AG09319 (cell line): ENCODE measurements around the gene JAM3.

Source experiments
- DNase-seq: peaks from one replicate; pipeline ENCODE4 v3.0.0-alpha.2; 2010; ENCODE audit warnings: low read depth; ENCODE audit errors: extremely low read depth
- TF ChIP-seq, protein P1 (sequence below): IDR thresholded peaks from 2 replicates; pipeline ENCODE4 v1.5.1; 2011; ENCODE audit warnings: low read depth, mild to moderate bottlenecking, inconsistent platforms, low read length, moderate library complexity

JAM3 gene

DNA sequence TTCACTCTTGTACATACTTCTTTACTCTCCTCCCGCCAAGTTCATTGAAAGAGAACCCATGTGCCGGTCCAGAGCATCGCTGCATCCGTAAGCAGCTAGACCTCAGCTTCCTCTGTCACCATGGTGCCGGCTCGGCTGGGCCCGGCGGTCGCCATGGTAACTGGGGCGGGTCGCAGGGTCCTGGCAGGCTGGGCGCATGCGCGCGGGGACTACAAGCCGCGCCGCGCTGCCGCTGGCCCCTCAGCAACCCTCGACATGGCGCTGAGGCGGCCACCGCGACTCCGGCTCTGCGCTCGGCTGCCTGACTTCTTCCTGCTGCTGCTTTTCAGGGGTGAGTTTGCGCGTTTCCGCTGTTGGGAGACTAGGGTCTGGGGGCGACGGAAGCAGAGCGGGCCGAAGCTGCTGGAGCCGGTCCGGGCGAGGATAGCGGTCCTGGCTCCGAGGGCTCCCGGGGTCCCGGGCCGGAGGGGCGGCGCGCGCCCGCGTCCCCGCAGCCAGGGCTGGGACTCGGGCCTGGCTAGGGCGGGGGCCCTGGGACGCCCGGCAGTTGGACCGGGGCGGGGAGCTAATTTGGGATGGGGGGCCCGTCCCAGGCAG lies at the start of gene JAM3:
Gene JAM3, plus strand, starts transcription at position 244 of the 597 bp plus-strand sequence. Its CDS starts 12 bp downstream, at position 256.
- TF ChIP-seq, protein P1, sequence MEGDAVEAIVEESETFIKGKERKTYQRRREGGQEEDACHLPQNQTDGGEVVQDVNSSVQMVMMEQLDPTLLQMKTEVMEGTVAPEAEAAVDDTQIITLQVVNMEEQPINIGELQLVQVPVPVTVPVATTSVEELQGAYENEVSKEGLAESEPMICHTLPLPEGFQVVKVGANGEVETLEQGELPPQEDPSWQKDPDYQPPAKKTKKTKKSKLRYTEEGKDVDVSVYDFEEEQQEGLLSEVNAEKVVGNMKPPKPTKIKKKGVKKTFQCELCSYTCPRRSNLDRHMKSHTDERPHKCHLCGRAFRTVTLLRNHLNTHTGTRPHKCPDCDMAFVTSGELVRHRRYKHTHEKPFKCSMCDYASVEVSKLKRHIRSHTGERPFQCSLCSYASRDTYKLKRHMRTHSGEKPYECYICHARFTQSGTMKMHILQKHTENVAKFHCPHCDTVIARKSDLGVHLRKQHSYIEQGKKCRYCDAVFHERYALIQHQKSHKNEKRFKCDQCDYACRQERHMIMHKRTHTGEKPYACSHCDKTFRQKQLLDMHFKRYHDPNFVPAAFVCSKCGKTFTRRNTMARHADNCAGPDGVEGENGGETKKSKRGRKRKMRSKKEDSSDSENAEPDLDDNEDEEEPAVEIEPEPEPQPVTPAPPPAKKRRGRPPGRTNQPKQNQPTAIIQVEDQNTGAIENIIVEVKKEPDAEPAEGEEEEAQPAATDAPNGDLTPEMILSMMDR = no peak
- DNase-seq = peak; percentile 86

DNA sequence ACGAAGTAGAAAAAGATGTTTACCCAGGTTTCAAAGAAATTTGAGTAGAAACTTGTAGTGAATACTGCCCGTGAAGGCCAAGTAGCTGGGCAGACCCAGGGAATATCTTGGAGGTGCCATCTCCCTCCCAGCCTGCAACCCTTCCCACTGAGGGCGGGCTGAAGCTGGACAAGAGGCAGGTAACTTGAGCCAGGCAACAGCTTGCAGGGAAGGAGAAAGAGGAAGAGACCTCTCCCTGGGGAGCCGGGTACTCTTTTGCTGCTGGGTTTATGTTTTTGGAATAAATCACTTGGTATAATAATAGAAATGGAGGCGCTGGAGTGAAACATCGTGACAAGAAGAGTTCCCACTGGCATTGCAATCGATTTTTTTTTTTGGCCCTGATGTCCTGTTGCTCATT lies 49.4 kb upstream of the JAM3 start:
- DNase-seq = no peak
- TF ChIP-seq, protein P1 = no peak

DNA sequence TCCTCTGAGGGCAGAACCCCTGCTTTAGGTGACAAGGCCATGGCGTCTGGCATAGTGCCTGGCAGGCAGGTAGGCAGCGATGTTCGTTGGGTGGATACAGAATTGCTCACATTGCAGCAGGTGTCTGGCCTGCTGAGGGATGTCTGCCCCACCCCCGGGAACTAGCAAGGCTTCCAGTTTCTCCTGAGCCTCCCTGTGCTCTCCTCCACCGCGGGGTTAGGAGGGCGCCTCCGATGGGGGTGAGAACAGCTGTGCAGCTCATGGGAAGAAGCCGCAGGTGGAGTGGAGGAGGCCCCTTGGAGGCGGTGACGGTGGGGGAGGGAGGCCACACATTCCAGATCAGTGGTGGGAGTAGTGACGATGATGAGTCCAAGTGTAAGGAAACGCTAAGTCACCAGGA lies 48.3 kb upstream of the JAM3 start:
- TF ChIP-seq, protein P1 = no peak
- no peak for DNase-seq

DNA sequence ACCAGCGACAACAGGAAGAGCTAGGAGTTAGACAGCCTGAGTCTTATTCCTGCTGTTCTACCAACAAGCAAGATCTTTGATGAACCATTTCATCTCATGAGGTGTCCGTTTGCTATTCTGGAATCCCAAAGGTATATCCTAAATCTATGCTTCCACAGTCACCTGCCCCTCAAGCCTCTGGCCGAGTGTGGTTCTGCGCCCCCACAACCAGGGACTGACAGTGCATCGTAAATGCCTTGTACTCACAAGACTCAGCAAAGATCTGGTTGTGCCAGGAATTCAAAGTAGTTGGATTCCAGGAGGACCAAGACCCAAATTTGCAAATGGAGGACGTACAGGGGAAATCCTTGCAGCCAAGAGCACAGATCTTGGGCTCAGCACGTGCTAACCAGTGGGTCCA lies 47.5 kb upstream of the JAM3 start:
- TF ChIP-seq, protein P1 = no peak
- DNase-seq = no peak

DNA sequence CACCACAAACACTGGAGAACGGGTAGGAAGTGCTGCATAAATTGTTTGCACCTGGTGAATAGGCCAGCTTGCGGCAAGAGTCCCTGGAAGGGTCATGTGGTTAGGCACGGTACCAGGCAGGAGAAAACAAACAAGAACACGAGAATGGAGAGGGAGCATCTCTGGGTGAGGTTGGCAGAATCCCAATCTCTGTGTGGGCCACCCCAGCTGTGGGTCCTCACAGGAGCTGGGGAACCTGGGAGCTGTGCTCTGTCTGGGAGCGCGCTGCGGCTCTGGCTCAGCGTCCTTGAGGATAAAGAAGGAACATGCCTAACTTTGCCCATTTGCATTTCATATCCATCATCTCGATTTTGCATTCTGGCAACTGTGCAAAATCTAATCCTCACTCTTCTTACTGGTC lies 46.1 kb upstream of the JAM3 start:
- TF ChIP-seq, protein P1 = no peak
- no peak for DNase-seq

DNA sequence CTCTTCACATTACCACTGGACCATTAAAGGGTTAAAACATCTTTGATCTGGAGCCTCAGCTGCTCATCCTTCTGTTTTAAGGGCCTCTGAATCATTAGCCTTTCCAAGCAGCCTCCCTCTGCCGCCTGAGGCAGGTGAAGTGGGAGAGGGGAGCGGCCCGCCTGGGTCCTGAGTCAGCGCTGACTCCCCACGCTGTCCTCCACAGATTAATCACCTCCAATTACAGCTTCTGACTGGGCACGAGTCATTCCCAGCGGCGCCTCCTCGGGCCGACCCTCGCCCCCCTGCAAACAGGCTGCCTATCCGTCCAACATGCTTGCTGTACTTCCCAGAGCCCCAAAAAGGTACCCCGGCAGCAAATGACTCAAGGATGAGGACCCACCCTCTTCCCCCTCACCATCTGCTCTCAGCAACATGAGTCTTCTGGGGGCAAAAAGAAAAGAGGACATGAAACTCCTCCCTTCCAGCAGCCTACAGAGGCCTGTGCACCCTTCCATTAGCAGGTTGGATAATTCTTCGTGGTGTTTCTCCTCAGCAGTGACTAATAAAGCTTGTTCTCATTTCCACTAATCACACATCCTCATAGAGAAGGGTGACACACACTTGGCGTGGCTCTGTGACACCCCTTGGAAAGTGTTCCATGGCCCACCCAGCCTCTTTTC lies 44.3 kb upstream of the JAM3 start:
- DNase-seq = no peak
- TF ChIP-seq, protein P1 = no peak

DNA sequence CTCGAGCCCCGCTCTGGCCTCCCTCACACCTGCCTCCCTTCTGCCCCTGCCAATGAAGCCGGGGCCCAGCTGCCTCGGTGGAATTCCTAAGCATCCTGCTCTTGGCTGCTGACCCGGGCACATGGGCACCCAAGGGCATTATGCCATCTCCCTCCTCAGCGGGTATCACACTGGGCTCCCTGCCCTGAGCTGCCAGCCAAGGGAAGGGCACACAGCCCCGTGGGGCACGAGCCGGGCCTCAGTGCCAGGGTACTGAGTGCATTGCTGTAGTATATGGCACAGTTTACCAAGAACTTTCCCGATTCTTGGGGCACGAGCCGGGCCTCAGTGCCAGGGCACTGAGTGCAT lies 43.8 kb upstream of the JAM3 start:
- TF ChIP-seq, protein P1 = no peak
- no peak for DNase-seq
